WTC11 (cell line): ENCODE results near the gene PRKAR2A.

Experiments used
- CBFB ChIP-seq: sonication (generic); formaldehyde crosslinking; IDR thresholded peaks from 2 replicates; pipeline ENCODE4 v1.8.1; 2022; ENCODE audit warnings: mild to moderate bottlenecking, low read depth, missing genetic modification reagents
- CREM ChIP-seq: sonication (generic); formaldehyde crosslinking; IDR thresholded peaks from 2 replicates; pipeline ENCODE4 v1.8.1; 2022; ENCODE audit warnings: mild to moderate bottlenecking, missing genetic modification reagents, moderate library complexity
- CTCF ChIP-seq: fragments of 200-600 bp; IDR thresholded peaks from 2 replicates; pipeline ENCODE4 v1.8.0; 2022; ENCODE audit warnings: antibody characterized with exemption
- FOXK1 ChIP-seq: sonication (generic); formaldehyde crosslinking; IDR thresholded peaks from 2 replicates; pipeline ENCODE4 v1.8.0; 2022; ENCODE audit warnings: mild to moderate bottlenecking, moderate library complexity, missing genetic modification reagents
- MAX ChIP-seq: sonication (generic); formaldehyde crosslinking; IDR thresholded peaks from 2 replicates; pipeline ENCODE4 v1.8.0; 2022; ENCODE audit warnings: mild to moderate bottlenecking, missing genetic modification reagents
- NFATC4 ChIP-seq: fragments of 250-450 bp; sonication (Bioruptor Pico); IDR thresholded peaks from 2 replicates; pipeline ENCODE4 v1.9.0; 2021; ENCODE audit warnings: mild to moderate bottlenecking
- PRDM15 ChIP-seq: sonication (generic); formaldehyde crosslinking; IDR thresholded peaks from 2 replicates; pipeline ENCODE4 v1.8.0; 2022; ENCODE audit warnings: missing genetic modification reagents
- SP1 ChIP-seq: sonication (generic); formaldehyde crosslinking; conservative IDR thresholded peaks from 2 replicates; pipeline ENCODE4 v1.8.1; 2022; ENCODE audit warnings: missing genetic modification reagents
- ZNF532 ChIP-seq: fragments of 250-450 bp; sonication (Bioruptor Pico); IDR thresholded peaks from 2 replicates; pipeline ENCODE4 v1.9.0; 2021; ENCODE audit warnings: mild to moderate bottlenecking, borderline replicate concordance

GRCh38 chr3:48739955-48740823 lies 107.5 kb downstream of the PRKAR2A start:
- no peak for TF ChIP-seq PRDM15 (CRISPR knock-in tag)
- TF ChIP-seq ZNF532 (CRISPR knock-in tag), result no peak
- TF ChIP-seq CTCF, result peak; percentile 77
- no peak for TF ChIP-seq CBFB (CRISPR knock-in tag)
- no peak for TF ChIP-seq SP1 (CRISPR knock-in tag)
- TF ChIP-seq FOXK1 (CRISPR knock-in tag), result no peak
- TF ChIP-seq MAX, result peak; percentile 56; the same call in 1 of the 2 replicates
- no peak for TF ChIP-seq CREM
- TF ChIP-seq NFATC4 (CRISPR knock-in tag), result no peak
